ENCODE data around the gene FAM200B. TPM values are rescaled to one million over a fixed set of nuclear protein-coding genes. Genes with fewer than 3 reads are reported as not detected.

FAM200B gene
- 35.3 TPM for total RNA-seq
- polyA plus RNA-seq: 74.4 TPM
- long read RNA-seq, donor 1, full-length matches to known transcripts: 3 of 3 reads
- long read RNA-seq, donor 1, partial matches to known transcripts: 0 of 3 reads
- long read RNA-seq, donor 1, other reads (novel, unspliced or antisense): 0 of 3 reads
- long read RNA-seq, donor 2: 0 reads
- long read RNA-seq, donor 3, full-length matches to known transcripts: 30 of 54 reads
- long read RNA-seq, donor 3, partial matches to known transcripts: 24 of 54 reads
- long read RNA-seq, donor 3, other reads (novel, unspliced or antisense): 0 of 54 reads
- long read RNA-seq, donor 4, full-length matches to known transcripts: 9 of 27 reads
- long read RNA-seq, donor 4, partial matches to known transcripts: 18 of 27 reads
- long read RNA-seq, donor 4, other reads (novel, unspliced or antisense): 0 of 27 reads
- long read RNA-seq, donor 5, full-length matches to known transcripts: 34 of 67 reads
- long read RNA-seq, donor 5, partial matches to known transcripts: 33 of 67 reads
- long read RNA-seq, donor 5, other reads (novel, unspliced or antisense): 0 of 67 reads
- long read RNA-seq, donor 6, full-length matches to known transcripts: 12 of 28 reads
- long read RNA-seq, donor 6, partial matches to known transcripts: 16 of 28 reads
- long read RNA-seq, donor 6, other reads (novel, unspliced or antisense): 0 of 28 reads
- long read RNA-seq, donor 7, full-length matches to known transcripts: 16 of 50 reads
- long read RNA-seq, donor 7, partial matches to known transcripts: 34 of 50 reads
- long read RNA-seq, donor 7, other reads (novel, unspliced or antisense): 0 of 50 reads
- long read RNA-seq, donor 8, full-length matches to known transcripts: 11 of 17 reads
- long read RNA-seq, donor 8, partial matches to known transcripts: 6 of 17 reads
- long read RNA-seq, donor 8, other reads (novel, unspliced or antisense): 0 of 17 reads
- long read RNA-seq, donor 9, full-length matches to known transcripts: 16 of 37 reads
- long read RNA-seq, donor 9, partial matches to known transcripts: 21 of 37 reads
- long read RNA-seq, donor 9, other reads (novel, unspliced or antisense): 0 of 37 reads
- long read RNA-seq, donor 10, full-length matches to known transcripts: 15 of 31 reads
- long read RNA-seq, donor 10, partial matches to known transcripts: 16 of 31 reads
- long read RNA-seq, donor 10, other reads (novel, unspliced or antisense): 0 of 31 reads

DNA sequence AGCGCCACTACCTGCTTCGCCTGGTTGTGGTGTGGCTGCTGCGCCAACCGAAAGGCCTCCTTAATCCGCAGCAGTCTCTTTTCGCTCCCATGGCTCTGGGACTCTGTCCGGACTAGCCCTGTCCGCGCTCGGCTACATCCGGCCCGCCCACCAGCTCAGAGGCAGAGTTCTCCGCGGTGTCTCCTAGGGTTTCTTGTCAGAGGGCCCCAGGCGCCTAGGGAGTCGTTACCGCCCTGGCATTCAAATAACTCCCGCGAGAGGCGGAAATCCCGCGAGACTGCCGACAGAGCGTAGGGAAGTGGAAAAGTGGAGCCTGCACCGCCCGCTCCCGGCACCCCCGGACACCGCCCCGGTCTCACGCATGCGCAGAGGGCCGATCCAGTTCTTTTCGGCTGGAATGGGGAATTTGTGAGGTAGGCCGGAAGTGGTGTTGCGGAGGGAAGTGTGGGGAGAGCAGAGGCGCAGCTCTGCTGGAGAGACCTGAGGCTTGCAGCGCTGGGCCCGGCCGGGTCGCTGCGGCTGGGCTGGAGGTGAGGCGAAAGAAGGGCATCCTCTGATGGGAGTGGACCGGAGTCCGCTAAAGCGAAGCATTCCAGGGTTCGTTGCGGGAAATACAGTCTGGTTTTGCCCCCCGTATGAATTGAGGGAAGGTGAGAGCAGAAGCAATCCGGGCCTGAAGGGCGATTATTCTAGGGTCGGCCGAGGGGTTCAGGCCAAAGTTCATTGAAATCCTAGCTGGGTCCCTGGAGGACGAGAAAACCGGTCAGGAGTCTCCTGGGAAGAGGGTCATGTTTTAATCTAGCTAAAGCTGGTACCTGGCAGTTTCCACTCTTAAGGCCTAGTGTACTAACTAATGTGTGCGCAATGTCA lies at the start of gene FAM200B:
TSS of gene FAM200B (plus strand) at position 456 of the 870 bp plus-strand sequence. CDS start 5,151 bp downstream, outside the sequence.
- Histone ChIP-seq H3K27me3 (ENCODE audit: control insufficient read depth in 2 of 2, insufficient read depth in 1 of 2, low read length in 1 of 2) (no peaks in the 10 kb centered on the region), H3K4me3 (ENCODE audit: low read length in 2 of 2) (peak within 1 kb of the TSS; percentile 76 to 87), H3K4me1 (ENCODE audit: control insufficient read depth in 2 of 2, insufficient read depth in 2 of 2, low read length in 2 of 2) (peaks cover 4 to 6% of the 10 kb centered on the region in 2 donors)

DNA sequence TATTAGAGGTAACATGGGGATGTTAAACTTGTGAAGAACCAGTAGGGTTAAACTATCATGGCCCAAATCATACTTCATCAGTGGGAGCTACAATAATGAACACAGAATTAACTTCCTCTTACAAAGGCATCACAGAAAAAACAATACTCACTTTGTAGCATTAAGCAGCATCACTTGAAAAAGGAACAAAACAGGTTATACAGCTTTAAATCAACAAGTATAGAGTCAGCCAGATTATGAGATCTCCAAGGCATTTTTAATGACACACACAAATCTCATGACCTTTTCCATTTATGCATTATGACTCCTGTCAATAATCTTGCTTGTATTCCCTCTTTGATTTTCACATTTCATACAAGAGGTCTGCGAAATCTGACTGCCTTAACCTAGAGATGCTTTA lies 44.8 kb upstream of the FAM200B start:
- Histone ChIP-seq H3K9me3 (ENCODE audit: control insufficient read depth in 2 of 2, insufficient read depth in 1 of 2, low read length in 1 of 2) (no peaks in the 10 kb centered on the region), H3K36me3 (ENCODE audit: control insufficient read depth in 2 of 2, insufficient read depth in 2 of 2, low read length in 1 of 2) (peaks cover 14 to 49% of the 10 kb centered on the region in 2 donors), H3K27ac (ENCODE audit: low read depth in 1 of 2, low read length in 1 of 2) (no peak overlapping the region), H3K27me3 (ENCODE audit: control insufficient read depth in 2 of 2, insufficient read depth in 1 of 2, low read length in 1 of 2) (no peaks in the 10 kb centered on the region), H3K4me1 (ENCODE audit: control insufficient read depth in 2 of 2, insufficient read depth in 2 of 2, low read length in 2 of 2) (no peaks in the 10 kb centered on the region), H3K4me3 (ENCODE audit: low read length in 2 of 2) (no peak overlapping the region)
- 97% methylated on average over 1 of the region's 1 CpG for WGBS
- no peak for DNase-seq (ENCODE audit: low read depth in 6 of 9, low spot score in 9 of 9)

More for the DNA sequence above, at the start of gene FAM200B:
- no peaks in the 10 kb centered on the region for H3K9me3 ChIP-seq (ENCODE audit: control insufficient read depth in 2 of 2, insufficient read depth in 1 of 2, low read length in 1 of 2)
- DNase-seq (ENCODE audit: low read depth in 6 of 9, low spot score in 9 of 9): peak; percentile 94 to 99 (median 96)
- H3K27ac ChIP-seq (ENCODE audit: low read depth in 1 of 2, low read length in 1 of 2): peak within 1 kb of the TSS; percentile 87 to 96
- peaks cover 2 to 26% of the 10 kb centered on the region in 2 donors for H3K36me3 ChIP-seq (ENCODE audit: control insufficient read depth in 2 of 2, insufficient read depth in 2 of 2, low read length in 1 of 2)
- under 1% methylated on average over 56 of the region's 56 CpGs for WGBS

DNA sequence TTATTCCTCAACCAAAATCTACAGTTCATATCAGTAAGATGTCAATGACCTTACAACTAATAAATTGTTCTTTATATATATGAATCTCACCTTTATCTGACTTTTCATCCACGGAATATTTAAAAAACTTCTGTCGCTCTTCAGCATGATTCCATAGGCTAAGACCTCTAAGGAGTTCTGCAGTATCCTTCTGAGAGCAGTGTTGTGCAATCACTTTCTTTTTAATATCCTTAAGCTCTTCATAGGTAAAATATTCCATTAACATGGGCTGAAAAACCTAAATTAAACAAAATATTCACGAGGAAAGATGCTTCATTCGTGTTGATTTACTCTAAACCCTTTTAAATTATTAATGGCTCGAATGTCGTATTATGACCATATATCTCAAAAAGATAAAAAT lies 43.2 kb upstream of the FAM200B start:
- H3K27ac ChIP-seq (ENCODE audit: low read depth in 1 of 2, low read length in 1 of 2): no peak overlapping the region
- no peaks in the 10 kb centered on the region for H3K4me1 ChIP-seq (ENCODE audit: control insufficient read depth in 2 of 2, insufficient read depth in 2 of 2, low read length in 2 of 2)
- no peak for DNase-seq (ENCODE audit: low read depth in 6 of 9, low spot score in 9 of 9)
- H3K27me3 ChIP-seq (ENCODE audit: control insufficient read depth in 2 of 2, insufficient read depth in 1 of 2, low read length in 1 of 2): no peaks in the 10 kb centered on the region
- no peaks in the 10 kb centered on the region for H3K9me3 ChIP-seq (ENCODE audit: control insufficient read depth in 2 of 2, insufficient read depth in 1 of 2, low read length in 1 of 2)
- 98% methylated on average over 6 of the region's 6 CpGs for WGBS
- H3K36me3 ChIP-seq (ENCODE audit: control insufficient read depth in 2 of 2, insufficient read depth in 2 of 2, low read length in 1 of 2): peaks cover 14 to 44% of the 10 kb centered on the region in 2 donors
- H3K4me3 ChIP-seq (ENCODE audit: low read length in 2 of 2): no peak overlapping the region

DNA sequence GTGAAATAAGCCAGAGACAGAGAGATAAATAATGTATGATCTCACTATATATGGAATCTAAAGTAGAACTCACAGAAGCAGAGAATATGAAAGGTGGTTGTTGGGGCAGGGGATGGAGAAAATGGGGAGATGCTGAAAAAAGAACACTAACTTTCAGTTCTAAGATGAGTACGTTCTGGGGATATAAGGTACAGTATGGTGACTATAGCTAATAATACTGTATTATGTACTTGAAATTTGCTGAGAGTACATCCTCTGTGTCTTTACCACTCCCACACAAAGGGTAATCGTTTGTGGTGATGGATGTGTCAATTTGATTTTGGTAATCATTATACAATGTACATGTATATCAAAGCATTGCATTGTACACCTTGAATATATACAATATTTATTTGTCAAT lies 33.0 kb upstream of the FAM200B start:
- Histone ChIP-seq H3K4me1 (ENCODE audit: control insufficient read depth in 2 of 2, insufficient read depth in 2 of 2, low read length in 2 of 2) (peaks cover 4 to 7% of the 10 kb centered on the region in 2 donors), H3K9me3 (ENCODE audit: control insufficient read depth in 2 of 2, insufficient read depth in 1 of 2, low read length in 1 of 2) (no peaks in the 10 kb centered on the region), H3K27ac (ENCODE audit: low read depth in 1 of 2, low read length in 1 of 2) (no peak overlapping the region), H3K4me3 (ENCODE audit: low read length in 2 of 2) (no peak overlapping the region), H3K36me3 (ENCODE audit: control insufficient read depth in 2 of 2, insufficient read depth in 2 of 2, low read length in 1 of 2) (no peaks in the 10 kb centered on the region), H3K27me3 (ENCODE audit: control insufficient read depth in 2 of 2, insufficient read depth in 1 of 2, low read length in 1 of 2) (no peaks in the 10 kb centered on the region)
- no peak for DNase-seq (ENCODE audit: low read depth in 6 of 9, low spot score in 9 of 9)
- 92% methylated on average over 2 of the region's 2 CpGs for WGBS

DNA sequence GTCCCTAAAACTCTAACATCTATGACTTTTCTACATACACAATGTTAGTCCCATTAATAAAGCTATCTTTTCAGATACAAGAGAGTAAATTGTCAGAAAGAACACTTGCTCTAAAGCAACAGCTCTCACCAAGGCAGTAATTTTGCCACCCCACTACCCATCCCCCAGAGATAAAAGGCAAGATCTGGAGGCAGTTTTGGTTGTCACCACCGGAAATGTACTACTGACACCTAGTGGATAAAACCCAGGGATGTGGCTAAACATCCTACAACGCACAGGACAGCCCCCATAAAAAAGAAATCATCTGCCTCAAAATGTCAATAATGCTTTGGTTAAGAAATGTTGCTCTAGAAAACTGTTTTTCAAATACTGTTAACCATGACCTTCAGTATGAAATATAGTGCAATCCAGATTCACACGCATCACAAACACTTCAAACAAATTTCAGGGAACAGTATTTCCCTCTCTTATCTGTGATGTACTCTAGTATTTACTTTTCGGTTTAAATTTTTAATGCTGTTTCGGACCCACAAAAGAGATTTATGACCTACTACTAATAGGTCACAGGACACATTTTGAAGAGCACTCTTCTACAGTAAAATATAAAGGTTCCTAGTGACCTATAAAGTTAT lies 31.6 kb upstream of the FAM200B start:
- Histone ChIP-seq H3K9me3 (ENCODE audit: control insufficient read depth in 2 of 2, insufficient read depth in 1 of 2, low read length in 1 of 2) (no peaks in the 10 kb centered on the region), H3K27ac (ENCODE audit: low read depth in 1 of 2, low read length in 1 of 2) (peak overlapping the region in 1 of 2 donors; percentile 3), H3K36me3 (ENCODE audit: control insufficient read depth in 2 of 2, insufficient read depth in 2 of 2, low read length in 1 of 2) (no peaks in the 10 kb centered on the region), H3K4me3 (ENCODE audit: low read length in 2 of 2) (no peak overlapping the region), H3K27me3 (ENCODE audit: control insufficient read depth in 2 of 2, insufficient read depth in 1 of 2, low read length in 1 of 2) (no peaks in the 10 kb centered on the region), H3K4me1 (ENCODE audit: control insufficient read depth in 2 of 2, insufficient read depth in 2 of 2, low read length in 2 of 2) (peaks cover 11 to 12% of the 10 kb centered on the region in 2 donors)
- DNase-seq (ENCODE audit: low read depth in 6 of 9, low spot score in 9 of 9): peak; percentile 52 to 94 (median 81)
- 52% methylated on average over 5 of the region's 5 CpGs for WGBS

DNA sequence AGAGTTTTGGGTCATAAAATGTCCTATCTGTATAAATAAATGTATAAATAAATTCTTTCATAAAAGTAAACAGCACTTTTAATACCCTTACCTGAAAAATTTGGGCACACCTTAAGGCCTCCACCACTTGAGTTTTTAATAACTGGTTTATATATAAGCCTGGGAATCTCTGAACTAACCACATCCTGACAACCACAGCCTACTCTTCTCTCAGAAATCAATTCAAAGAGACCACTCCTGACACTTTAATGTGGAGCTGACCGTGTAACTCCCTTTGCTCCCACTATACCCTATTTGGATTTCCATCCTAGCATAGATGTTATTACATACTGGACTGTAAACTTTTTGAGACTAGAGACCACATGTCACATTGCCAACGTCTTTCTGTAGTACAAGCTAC lies 30.0 kb upstream of the FAM200B start:
- H3K4me3 ChIP-seq (ENCODE audit: low read length in 2 of 2): no peak overlapping the region
- no peaks in the 10 kb centered on the region for H3K27me3 ChIP-seq (ENCODE audit: control insufficient read depth in 2 of 2, insufficient read depth in 1 of 2, low read length in 1 of 2)
- H3K4me1 ChIP-seq (ENCODE audit: control insufficient read depth in 2 of 2, insufficient read depth in 2 of 2, low read length in 2 of 2): peaks cover 18 to 19% of the 10 kb centered on the region in 2 donors
- no peaks in the 10 kb centered on the region for H3K36me3 ChIP-seq (ENCODE audit: control insufficient read depth in 2 of 2, insufficient read depth in 2 of 2, low read length in 1 of 2)
- no peak overlapping the region for H3K27ac ChIP-seq (ENCODE audit: low read depth in 1 of 2, low read length in 1 of 2)
- no peaks in the 10 kb centered on the region for H3K9me3 ChIP-seq (ENCODE audit: control insufficient read depth in 2 of 2, insufficient read depth in 1 of 2, low read length in 1 of 2)
- 16% methylated on average over 2 of the region's 2 CpGs for WGBS
- peak in 1 of 9 donors; percentile 42 for DNase-seq (ENCODE audit: low read depth in 6 of 9, low spot score in 9 of 9)

DNA sequence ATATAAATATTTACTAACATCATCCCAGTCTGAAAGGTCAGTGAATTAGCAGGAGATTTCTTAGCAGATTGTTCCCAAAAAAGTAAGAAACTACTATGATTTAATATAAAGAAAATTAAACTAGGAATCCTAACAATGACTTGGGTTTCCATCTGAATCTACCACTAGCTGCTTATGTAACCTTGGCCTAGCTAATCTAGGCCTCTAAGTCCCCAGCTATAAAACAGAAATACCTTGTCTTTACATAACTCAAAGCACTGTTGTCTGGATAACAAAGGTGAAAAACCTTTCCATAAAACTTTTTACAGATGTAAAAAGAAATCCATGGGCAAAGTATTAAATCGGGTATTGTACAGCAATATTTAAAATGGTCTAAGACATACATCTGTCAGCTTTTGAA lies 29.4 kb upstream of the FAM200B start:
- no peak for DNase-seq (ENCODE audit: low read depth in 6 of 9, low spot score in 9 of 9)
- Histone ChIP-seq H3K27ac (ENCODE audit: low read depth in 1 of 2, low read length in 1 of 2) (no peak overlapping the region), H3K4me3 (ENCODE audit: low read length in 2 of 2) (no peak overlapping the region), H3K36me3 (ENCODE audit: control insufficient read depth in 2 of 2, insufficient read depth in 2 of 2, low read length in 1 of 2) (no peaks in the 10 kb centered on the region), H3K4me1 (ENCODE audit: control insufficient read depth in 2 of 2, insufficient read depth in 2 of 2, low read length in 2 of 2) (peaks cover 18 to 19% of the 10 kb centered on the region in 2 donors), H3K27me3 (ENCODE audit: control insufficient read depth in 2 of 2, insufficient read depth in 1 of 2, low read length in 1 of 2) (no peaks in the 10 kb centered on the region), H3K9me3 (ENCODE audit: control insufficient read depth in 2 of 2, insufficient read depth in 1 of 2, low read length in 1 of 2) (no peaks in the 10 kb centered on the region)
- WGBS: 96% methylated on average over 1 of the region's 1 CpG

DNA sequence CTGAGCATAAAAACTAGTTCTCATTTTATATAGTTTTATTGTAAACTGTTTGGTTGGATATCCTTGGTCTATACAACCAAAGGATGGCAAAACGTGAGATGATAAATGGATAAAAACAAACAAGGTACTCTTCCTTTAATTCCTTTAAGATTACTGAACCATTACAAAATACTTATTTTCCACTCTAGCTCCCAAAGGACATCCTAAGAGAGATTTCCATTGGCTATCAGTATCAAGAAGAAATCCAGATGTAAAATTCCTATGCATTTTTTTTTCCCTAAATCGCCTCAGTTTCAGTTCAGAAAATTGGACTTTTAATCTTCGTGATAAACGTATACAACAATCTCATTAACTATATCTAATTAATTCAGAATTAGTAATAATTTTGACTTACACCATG lies 28.8 kb upstream of the FAM200B start:
- Histone ChIP-seq H3K4me1 (ENCODE audit: control insufficient read depth in 2 of 2, insufficient read depth in 2 of 2, low read length in 2 of 2) (peaks cover 18 to 19% of the 10 kb centered on the region in 2 donors), H3K27ac (ENCODE audit: low read depth in 1 of 2, low read length in 1 of 2) (peak overlapping the region in 1 of 2 donors; percentile 82), H3K4me3 (ENCODE audit: low read length in 2 of 2) (peak overlapping the region in 1 of 2 donors; percentile 81), H3K36me3 (ENCODE audit: control insufficient read depth in 2 of 2, insufficient read depth in 2 of 2, low read length in 1 of 2) (no peaks in the 10 kb centered on the region), H3K27me3 (ENCODE audit: control insufficient read depth in 2 of 2, insufficient read depth in 1 of 2, low read length in 1 of 2) (no peaks in the 10 kb centered on the region), H3K9me3 (ENCODE audit: control insufficient read depth in 2 of 2, insufficient read depth in 1 of 2, low read length in 1 of 2) (no peaks in the 10 kb centered on the region)
- WGBS: 83% methylated on average over 4 of the region's 4 CpGs
- no peak for DNase-seq (ENCODE audit: low read depth in 6 of 9, low spot score in 9 of 9)
